HL-60 (cell line): ENCODE results near the gene CNR2.

Experiments used
- DNase-seq, 2 experiments: peaks; one replicate each; pipeline ENCODE4 v3.0.0-alpha.2; 2010 to 2020; ENCODE audit warnings: low read depth in 1 of 2, low spot score in 1 of 2
- H3K27ac ChIP-seq: fragments of 250-450 bp; sonication (Bioruptor Pico); replicated peaks from 2 replicates; pipeline ENCODE4 v1.5.1; 2020; ENCODE audit warnings: mild to moderate bottlenecking, moderate library complexity
- H3K27me3 ChIP-seq: fragments of 250-450 bp; sonication (Bioruptor Pico); 2 replicates; pipeline ENCODE4 v1.5.1; 2021; ENCODE audit warnings: mild to moderate bottlenecking, moderate library complexity; ENCODE audit not compliant: insufficient read depth, poor library complexity, severe bottlenecking
- H3K4me3 ChIP-seq: replicated peaks from 2 replicates; pipeline ENCODE4 v1.5.1; 2011; ENCODE audit warnings: mild to moderate bottlenecking, control low read depth, low read length; ENCODE audit not compliant: insufficient read depth
- GABPA ChIP-seq: IDR thresholded peaks from 2 replicates; pipeline ENCODE4 v1.6.1; 2012; ENCODE audit warnings: low read depth
- POLR2AphosphoS5 ChIP-seq: IDR thresholded peaks from 2 replicates; pipeline ENCODE4 v1.6.1; 2012; ENCODE audit warnings: low read depth
- SPI1 ChIP-seq: IDR thresholded peaks from 2 replicates; pipeline ENCODE4 v1.6.1; 2012; ENCODE audit warnings: low read depth, mild to moderate bottlenecking, borderline replicate concordance
- TF ChIP-seq, protein P1 (sequence below): IDR thresholded peaks from one replicate; pipeline ENCODE4 v1.5.1; 2011; ENCODE audit warnings: low read length, control low read depth, inconsistent platforms; ENCODE audit not compliant: insufficient read depth
- TF ChIP-seq, protein P2 (sequence below): IDR thresholded peaks from 2 replicates; pipeline ENCODE4 v1.6.1; 2012; ENCODE audit warnings: low read depth; ENCODE audit not compliant: insufficient replicate concordance

CNR2 gene

DNA sequence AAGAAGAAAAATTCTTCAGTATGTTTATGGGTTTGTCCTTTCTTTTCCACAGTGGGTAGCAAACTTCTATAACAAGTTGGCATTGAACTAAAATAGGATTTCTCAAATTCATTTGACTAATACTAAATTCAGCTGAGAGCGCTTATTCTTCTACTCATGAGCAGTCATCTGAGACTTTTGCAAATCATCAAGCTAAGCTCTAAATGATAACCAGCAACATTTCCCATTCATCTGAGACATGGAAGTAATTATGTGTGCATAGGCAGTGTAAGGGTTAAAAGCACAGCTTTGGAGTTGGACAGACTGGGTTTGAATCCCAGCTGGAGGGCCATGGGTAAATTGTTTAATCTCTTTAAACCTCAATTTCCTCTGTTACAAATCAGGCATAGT lies 18.3 kb upstream of the CNR2 start:
- DNase-seq, result no peak
- Histone ChIP-seq H3K27ac (peak overlapping the region; percentile 44; the same call in 1 of the 2 replicates), H3K27me3 (no peaks in the 10 kb centered on the region), H3K4me3 (no peak overlapping the region)
- TF ChIP-seq, protein P1, sequence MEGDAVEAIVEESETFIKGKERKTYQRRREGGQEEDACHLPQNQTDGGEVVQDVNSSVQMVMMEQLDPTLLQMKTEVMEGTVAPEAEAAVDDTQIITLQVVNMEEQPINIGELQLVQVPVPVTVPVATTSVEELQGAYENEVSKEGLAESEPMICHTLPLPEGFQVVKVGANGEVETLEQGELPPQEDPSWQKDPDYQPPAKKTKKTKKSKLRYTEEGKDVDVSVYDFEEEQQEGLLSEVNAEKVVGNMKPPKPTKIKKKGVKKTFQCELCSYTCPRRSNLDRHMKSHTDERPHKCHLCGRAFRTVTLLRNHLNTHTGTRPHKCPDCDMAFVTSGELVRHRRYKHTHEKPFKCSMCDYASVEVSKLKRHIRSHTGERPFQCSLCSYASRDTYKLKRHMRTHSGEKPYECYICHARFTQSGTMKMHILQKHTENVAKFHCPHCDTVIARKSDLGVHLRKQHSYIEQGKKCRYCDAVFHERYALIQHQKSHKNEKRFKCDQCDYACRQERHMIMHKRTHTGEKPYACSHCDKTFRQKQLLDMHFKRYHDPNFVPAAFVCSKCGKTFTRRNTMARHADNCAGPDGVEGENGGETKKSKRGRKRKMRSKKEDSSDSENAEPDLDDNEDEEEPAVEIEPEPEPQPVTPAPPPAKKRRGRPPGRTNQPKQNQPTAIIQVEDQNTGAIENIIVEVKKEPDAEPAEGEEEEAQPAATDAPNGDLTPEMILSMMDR, result no peak
- TF ChIP-seq SPI1 (no peak), GABPA (no peak), POLR2AphosphoS5 (no peak)
- TF ChIP-seq, protein P2, sequence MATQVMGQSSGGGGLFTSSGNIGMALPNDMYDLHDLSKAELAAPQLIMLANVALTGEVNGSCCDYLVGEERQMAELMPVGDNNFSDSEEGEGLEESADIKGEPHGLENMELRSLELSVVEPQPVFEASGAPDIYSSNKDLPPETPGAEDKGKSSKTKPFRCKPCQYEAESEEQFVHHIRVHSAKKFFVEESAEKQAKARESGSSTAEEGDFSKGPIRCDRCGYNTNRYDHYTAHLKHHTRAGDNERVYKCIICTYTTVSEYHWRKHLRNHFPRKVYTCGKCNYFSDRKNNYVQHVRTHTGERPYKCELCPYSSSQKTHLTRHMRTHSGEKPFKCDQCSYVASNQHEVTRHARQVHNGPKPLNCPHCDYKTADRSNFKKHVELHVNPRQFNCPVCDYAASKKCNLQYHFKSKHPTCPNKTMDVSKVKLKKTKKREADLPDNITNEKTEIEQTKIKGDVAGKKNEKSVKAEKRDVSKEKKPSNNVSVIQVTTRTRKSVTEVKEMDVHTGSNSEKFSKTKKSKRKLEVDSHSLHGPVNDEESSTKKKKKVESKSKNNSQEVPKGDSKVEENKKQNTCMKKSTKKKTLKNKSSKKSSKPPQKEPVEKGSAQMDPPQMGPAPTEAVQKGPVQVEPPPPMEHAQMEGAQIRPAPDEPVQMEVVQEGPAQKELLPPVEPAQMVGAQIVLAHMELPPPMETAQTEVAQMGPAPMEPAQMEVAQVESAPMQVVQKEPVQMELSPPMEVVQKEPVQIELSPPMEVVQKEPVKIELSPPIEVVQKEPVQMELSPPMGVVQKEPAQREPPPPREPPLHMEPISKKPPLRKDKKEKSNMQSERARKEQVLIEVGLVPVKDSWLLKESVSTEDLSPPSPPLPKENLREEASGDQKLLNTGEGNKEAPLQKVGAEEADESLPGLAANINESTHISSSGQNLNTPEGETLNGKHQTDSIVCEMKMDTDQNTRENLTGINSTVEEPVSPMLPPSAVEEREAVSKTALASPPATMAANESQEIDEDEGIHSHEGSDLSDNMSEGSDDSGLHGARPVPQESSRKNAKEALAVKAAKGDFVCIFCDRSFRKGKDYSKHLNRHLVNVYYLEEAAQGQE, result no peak

DNA sequence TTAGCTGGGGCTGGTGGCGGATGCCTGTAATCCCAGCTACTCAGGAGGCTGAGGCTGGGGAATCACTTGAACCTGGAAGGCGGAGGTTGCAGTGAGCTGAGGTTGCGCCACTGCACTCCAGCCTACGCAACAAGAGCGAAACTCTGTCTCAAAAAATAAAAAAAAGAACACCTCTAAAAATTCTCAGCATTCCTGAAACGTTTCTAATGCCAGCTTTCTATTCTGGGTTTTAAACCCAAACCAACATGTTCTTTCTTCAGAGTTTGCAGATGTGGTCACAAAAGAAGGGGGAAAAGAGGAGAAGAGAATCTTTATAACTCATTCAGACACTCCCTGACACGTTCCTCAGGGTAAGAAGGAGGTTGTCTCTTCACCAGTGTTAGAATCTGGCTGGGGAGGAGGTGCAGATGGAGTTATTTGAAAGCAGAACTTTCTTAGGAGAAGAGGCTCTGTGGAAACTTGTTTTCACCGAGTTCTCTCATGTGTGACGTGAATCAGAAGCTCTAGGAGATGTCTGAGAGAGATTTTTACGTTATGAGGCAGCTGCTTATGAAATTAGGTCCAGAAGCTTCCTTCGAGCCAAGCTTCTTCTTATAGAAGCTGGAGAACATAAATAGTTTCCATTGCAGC lies 17.8 kb upstream of the CNR2 start:
- H3K27me3 ChIP-seq, result no peaks in the 10 kb centered on the region
- TF ChIP-seq SPI1 (no peak), POLR2AphosphoS5 (no peak), GABPA (no peak)
- TF ChIP-seq, protein P1, result no peak
- TF ChIP-seq, protein P2, result no peak
- H3K4me3 ChIP-seq, result no peak overlapping the region
- DNase-seq, result peak in 1 of 2 experiments; percentile 58
- peak overlapping the region; percentile 44 for H3K27ac ChIP-seq

DNA sequence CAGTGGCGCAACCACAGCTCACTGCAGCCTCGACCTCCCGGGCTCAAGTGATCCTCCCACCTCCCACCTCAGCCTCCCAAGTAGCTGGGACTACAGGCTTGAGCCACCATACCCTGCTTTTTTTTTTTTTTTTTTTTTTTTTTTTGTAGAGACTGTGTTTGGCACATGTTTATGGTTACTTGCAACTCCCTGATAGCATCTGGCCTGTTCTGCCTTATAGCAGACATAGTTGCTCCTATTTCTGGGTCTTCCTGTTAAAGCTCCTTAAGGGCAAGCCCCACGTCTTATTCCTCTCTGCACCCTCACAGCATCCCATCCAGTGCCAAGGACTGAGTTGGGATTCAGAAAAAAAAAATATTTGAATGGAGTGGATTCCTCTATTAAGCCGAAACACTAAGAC lies 17.1 kb upstream of the CNR2 start:
- TF ChIP-seq POLR2AphosphoS5 (no peak), SPI1 (no peak), GABPA (no peak)
- TF ChIP-seq, protein P1, result no peak
- TF ChIP-seq, protein P2, result no peak
- Histone ChIP-seq H3K27ac (no peak overlapping the region), H3K4me3 (no peak overlapping the region), H3K27me3 (no peaks in the 10 kb centered on the region)
- DNase-seq, result no peak
